GM21526 (cell line): ENCODE measurements around the gene SLC23A1.

ENCODE experiments used
- ATAC-seq: cut with Tn5 transposase; IDR thresholded peaks from one replicate; pipeline ENCODE4 v1.9.1; 2021; ENCODE audit warnings: moderate library complexity; ENCODE audit not compliant: unreplicated experiment, low FRiP score

The SLC23A1 gene

DNA sequence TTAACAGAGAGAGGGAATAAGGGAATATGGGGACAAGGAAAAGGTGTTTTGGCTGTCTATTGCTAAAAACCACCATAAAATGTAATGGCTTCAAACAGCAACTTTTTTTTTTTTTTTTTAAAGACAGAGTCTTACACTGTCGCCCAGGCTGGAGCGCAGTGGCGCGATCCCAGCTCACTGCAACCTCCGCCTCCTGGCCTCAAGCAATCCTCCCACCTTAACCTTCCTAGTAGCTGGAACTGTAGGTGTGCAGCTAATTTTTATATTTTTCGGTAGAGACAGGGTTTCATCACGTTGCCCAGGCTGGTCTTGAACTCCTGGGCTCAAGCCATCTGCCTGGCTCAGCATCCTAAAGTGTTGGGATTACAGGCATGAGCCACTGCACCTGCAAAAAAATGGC, 25.1 kb upstream of the SLC23A1 start:
- ATAC-seq, result no peak

DNA sequence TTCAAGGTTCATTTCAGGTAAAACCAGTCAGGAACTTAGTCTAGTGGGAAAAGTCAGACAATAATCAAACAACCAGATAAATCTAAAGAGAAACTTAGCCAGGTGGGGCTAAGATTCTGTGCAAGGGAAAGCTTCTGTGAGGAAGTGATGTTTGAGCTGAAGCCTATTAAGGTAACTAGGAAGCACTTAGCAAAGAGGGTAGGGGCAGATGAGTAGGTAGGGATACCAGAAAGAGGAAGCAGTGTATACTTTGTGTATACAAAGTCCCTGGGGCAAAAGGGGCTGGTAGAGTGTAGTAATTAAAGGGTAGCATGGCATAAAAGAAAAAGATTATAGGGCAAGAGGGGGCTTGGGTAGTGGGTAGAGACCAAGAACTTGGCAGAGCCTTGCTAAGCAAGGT, 24.4 kb upstream of the SLC23A1 start:
- no peak for ATAC-seq

DNA sequence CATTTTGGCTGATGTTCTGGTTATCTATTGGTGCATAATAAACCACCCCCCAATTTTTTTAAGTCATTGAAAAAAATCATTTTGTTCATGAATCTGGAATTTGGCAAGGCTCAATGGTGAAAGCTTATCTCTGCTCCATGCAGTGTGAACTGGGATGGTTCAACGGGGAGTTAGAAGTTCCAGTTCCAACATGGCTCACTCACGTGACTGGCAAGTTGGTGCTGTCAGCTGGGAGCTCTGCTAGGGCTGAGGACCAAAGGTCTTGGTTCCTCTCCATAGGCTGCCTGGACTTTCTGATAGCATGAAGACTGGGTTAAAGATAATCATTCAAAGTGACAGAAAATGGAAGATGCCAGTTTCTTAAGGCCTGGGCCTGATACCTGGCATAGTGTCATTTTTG, 23.9 kb upstream of the SLC23A1 start:
- ATAC-seq, result no peak

DNA sequence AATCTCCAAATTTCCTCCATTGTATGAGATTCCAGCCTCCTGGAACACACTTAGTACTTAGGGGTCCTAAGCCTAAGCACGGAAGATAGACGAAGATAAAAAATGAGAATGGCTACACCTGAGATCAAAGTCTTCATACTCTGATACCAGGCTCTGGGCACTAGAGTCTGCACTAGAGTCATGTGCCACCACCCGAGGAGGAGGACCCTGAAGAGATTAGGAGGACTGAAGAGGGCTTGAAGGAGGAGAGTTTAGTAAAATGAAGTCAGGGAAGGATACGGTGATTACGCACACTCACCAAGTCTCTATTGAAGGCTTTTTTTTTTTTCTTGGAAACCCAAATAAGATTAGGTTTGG, 21.4 kb upstream of the SLC23A1 start:
- ATAC-seq, result no peak

DNA sequence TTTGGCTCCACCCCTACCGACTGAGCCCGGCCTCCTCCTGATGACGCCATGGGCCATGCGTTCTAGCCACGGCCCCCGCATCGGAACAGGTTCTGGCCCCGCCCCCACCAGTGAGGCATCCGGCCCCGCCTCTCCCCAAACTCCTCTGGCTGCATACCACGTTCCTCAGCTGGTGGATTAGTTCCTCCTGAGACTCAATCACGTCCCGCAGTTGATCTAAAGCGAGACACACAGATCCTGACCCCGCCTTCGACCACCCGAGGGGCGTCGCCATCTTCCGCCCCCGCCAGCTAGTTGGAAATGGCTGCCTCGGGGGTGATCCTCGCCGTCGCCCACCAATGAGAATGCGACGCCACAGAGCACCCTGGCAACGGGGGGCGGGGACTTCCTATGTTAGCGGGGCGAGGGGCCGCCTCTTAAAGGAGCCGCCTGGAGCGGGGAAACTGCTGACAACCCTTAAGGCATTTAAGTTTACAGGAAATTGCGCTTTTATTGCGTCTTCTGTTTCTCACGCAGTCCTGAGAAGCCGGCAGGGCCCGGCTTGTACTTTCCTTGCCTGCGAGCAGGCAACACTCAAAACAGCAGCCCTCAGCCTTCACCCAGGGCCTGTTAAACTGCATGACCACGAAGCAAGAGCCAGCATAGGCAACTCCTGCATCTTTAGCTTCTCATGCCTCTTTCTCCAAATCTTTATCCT, 20.8 kb upstream of the SLC23A1 start, which contains the start of gene SPATA24:
Gene SPATA24, minus strand, starts transcription at position 303 of the 697 bp plus-strand sequence. Its CDS starts 29 bp downstream, at position 274.
- ATAC-seq, result peak; percentile 80

DNA sequence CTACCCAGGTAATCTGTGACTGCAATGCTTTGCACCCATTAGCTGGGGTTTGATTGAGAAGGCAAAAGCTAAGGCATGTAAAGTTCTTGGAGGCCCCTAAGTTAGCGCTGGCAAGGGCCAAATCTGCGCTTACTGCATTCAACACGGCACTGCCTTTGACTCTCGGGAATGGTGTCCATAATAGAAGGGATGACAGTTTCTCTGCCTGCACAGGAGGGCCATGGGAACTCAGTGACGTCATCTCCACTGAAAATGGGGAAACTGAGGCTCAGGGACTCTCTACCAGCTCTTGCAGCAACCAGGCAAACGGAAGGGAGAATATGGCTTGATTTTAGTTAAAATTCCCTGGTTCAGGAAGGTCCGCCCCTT, 20.3 kb upstream of the SLC23A1 start:
- no peak for ATAC-seq

DNA sequence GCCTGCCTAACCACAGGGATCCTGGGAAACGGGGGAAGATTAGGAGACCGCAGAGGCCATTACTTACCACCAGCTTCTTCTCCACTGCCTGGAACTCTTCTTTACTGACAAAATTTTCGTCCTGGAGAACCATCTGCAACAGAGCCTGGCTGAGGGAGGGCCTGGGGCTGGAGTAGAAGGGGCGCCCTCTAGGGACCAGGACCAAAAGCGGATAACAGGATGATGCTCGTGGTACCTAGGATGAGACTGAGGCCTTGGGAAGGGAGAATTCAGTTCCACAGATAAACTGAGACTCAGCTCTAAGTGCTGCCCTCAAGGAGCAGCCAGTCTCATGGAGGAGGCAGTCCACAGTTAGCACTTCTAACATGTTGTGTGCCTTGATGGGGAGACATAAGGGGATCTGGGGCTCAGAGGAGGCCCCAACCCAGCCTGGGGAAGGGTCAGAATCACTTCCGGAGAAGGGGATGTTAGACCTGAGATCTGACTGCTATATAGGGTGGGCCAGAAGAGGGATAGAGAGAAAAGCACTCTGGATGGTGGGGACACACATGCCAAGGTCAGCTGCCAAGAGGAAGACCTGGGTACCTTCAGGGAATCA, 19.6 kb upstream of the SLC23A1 start:
- no peak for ATAC-seq

DNA sequence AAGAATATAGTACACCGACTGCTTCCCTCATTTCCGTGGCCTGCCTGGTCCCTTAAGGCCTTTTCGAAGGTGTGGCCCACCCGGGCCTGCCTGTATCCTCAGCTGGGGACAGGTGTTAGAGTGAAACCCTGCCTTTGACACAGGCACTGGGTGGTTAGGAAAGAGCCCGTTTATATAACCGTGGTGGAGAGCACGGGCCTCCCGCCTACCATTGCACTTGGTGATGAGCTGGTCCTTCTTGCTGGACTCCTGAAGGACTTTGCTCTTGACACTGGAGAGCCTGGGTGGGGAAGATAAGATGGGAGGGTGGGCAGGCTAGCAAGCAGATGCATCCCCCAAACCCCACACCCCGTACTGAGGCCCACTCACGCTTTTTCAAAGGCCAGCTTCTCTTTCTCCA, 18.4 kb upstream of the SLC23A1 start:
- no peak for ATAC-seq

DNA sequence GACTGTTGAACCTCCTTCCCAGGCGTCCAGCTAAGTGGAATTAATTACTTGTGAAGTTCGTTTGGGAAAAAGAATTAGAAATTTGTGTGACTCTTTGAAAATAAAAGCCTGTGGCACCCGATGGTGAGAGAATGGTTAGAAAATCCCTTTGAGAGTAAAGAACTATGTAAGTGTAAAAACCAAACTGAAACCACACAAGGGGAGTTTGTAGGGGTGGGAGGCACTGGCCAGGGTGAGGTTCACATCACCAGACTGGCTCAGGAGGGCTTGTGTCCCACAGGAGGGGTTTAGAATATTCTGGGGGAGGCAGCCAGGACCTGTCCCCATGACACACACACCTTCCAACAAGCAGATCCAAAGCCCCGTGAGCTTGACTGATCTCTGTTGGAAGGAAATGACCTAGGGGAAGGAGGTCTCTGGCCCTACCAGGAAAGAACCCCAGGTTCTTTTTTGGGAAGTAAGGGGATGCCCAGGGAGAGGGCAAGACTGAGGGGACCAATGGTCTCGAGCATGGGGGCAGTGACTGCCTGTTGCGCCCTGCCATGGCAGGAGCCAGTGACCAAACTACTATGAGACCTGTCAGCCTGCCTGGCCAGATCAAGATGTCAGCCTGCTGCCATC, 16.5 kb upstream of the SLC23A1 start:
- ATAC-seq, result no peak

DNA sequence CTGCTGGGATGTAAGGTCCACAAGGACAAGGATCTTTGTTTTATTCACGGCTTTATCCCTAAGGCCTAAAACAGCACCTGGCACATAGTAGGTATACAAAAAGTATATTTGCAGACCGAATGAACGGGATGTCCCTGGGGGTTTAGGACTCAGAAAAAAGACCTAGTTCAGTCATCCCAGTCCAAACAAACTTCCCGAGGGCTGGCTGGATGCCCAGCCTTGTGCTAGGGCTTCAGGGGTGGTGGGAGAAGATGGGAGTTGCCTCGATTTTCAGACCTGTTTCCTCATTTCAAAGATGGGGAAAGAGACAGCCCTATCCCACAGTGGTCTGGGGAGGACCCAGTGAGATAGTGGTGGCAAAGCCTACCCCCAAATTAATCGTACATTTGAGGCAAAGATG, 14.8 kb upstream of the SLC23A1 start:
- no peak for ATAC-seq

DNA sequence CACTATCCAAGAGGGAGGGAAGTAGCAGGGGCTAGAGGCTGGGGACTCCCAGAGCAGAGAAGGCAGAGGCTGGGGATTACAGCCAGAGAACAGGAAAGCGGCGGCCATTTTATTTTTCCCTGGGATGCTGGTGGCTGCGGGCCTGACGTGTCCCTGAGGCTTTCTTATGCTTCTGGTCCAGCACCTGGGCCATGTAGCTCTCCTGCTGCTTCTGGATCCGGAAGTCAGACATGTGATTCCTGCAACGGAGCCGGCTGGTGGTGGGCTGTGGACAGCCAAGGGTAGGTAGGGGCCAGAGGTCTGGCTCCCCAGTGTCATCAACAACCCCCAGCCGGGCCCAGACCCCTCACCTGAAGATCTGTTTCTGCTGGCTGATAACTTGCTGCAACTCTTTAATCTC, 13.6 kb upstream of the SLC23A1 start:
- ATAC-seq, result no peak

DNA sequence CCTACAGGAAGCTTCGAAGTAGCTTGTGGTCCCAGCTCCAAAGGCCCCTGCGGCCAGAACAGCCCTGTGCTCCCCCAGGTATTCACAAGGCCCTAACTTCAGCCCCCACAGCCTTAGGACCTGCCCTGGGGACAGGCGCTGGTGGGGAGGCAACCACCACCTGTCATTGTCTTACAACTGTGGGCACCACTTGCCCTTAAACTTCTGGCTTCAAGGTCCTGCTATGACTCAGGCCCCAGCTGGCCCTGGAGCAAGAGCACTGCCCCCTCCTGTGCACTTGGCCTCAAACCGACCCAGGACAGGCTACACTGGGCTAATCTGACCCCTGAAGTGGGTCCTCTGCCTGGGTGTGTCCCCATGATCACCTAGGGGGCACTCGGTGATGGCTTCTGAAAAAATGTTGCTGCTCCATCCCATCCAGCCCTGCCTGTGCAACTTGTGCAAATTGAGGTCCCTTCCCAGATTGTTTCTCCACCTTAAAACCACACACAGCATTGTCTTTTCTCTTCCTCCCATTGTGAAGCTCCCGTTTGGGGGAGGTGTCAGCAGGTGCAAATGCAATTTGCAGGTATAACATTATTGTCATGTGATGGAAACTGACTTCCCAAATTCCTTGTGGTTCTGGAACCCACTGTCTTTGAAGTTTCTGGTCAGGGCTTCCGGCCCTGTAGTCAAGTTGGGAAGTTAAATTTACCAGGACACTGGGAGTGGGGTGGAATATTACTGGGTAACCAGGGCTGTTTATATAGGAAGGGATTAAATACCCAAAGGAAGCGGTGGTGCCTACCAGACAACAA, 12.9 kb upstream of the SLC23A1 start:
- no peak for ATAC-seq

DNA sequence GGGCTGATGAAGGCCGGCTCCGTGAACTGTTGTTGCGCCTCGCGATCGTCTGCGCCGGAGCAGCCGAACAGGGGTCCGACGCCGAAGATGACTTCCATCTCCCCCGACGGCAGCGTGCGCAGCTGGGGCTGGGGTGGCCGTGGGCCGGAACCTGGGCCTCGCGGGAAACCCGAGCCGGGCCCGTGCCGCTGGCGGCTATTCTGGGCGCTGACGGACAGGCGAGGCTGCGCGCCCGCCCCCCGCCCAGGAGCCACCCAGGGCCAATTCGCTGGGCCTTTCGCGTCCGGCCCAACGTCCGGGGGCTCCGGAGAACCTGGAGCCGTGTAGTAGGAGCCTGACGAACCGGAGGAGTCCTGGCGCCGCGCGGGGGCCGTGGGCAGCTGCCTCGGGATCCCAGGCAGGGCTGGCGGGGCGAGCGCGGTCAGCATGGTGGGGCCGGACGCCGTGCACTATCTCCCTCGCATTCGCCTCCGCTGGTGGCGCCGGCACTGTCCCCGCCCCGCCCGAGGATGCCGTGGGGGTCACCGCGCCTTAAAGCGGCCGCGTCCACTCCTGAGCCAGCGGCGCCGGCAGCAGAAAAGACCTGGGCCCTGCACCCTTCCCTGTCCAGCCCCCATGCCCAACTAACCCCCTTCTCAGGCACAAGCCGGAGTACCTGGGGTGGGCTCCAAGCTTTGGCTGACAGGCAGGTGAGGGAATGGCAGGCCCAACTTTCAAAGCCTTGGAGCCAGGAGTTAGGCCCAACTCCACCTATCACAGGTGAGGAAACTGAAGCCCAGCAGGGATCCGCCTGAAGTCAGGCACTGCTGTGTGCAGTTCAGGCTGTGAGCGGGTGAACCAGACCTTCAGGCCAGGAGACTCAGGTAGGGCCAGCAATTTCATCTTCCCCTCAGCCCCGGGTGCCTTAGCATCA, 11.8 kb upstream of the SLC23A1 start, which contains the start of gene PROB1:
Gene PROB1, minus strand, starts transcription at position 451 of the 913 bp plus-strand sequence. Its CDS starts 23 bp downstream, at position 428.
- no peak for ATAC-seq

DNA sequence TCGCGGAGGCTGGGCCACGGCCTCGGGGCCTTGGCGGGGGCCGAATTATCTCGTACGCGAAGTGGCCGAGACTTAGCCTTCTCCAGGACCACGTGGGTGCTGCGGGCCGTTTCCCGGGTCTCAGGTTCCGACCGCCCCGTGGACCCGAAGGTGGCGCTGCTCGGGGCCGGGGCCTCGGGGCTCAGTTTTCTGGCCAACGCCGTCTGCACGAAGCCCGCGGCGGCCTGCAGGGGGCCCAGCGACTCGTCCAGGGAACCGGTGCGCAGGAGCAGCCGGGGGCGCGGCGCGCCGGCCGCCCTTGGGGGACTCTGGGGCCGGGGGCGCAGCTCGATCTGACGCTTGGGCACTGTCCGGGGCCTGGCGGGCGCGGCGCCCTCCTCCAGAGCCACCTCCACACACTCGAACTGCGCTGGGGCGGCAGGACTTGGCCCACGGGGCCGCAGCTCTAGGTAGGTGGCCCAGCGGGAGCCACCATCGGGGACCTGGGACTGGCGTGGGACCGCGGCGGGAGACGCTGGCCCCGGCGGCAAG, 11.1 kb upstream of the SLC23A1 start:
- no peak for ATAC-seq

DNA sequence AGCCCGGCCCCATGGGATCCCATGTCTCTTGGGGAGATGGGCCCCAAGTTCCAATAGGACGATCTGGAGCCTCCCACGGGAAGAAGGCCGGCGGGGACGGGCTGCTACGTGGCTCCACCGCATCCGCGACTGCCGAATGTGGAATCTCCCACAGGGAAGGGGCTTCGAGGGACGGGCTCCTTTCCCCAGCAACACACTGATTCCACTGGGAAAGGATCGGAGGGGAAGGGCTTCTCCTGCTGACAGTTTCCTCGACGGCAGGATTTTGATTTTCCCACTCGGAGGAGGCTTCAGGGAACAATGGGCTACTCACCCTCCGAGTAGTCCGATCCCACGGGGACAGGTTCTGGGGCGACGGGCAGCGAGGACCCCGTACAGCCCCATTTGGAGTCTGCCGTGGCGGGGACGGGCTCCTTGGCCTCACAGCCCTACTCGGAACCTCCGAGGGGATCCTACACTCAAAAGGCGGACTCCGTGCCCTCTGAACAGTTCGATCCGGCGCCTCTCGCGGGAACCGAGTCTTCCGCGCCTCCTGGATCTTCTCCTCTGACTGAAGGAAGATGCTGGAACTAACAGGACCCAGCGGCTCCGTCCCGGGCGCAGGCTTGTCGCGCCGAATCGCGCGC, 10.5 kb upstream of the SLC23A1 start:
- ATAC-seq, result no peak

DNA sequence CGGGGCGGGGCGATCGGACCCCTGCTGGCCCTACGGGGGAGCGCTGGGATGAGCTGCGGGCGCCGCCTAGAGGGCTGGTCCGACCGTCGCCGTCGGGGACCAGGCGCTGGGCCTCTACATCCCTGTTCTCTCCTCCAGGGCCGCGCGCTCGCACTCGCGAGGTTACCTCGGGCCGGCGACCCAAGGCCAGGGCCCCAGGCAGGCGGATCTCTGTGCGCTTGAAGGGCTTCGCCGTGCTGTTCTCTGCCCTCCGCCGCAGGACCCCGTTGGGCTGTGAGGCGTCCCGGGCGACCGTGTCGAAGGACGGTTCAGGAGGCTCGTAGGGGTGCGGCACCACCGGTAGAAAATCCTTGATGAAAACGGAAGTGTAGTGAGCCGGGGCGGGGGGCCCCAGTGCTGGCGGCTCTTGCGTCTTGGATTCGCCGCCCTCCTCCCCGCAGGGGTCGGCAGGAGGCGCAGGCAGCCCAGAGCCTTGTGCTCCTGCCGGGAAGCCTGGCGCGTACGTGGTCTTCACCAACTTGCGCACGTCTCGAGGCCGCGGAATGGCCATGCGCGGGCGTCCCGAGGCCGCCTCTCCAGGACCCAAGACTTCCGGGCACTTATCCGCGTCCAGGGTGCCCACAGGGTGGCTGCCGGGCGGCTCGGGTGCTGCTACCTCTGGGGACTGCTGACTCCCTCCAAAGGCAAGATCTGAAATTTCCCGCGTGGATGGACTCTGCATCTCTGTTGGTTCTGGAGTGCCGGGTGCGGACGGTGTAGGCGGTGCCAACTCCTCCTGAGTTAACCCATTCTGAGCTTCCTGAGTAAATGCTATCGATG, 9.8 kb upstream of the SLC23A1 start:
- ATAC-seq, result peak; percentile 46

DNA sequence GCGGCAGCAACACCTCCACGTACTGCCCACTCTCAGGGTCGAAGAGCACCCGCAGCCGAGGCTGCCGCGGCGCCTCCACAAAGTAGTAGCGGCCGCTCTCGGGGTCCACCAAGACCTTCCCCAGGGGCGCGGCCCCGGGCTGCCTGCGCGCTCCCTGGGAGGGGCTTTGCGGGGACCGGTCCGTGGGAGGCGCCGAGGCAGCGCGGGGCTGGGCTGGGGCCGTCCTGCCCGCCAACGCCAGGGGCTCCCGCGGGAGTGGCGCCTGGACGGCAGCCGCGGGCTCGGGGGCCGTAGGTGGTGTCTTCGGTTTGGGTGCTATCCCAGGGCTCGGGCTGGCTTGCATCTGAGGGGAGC, 9.2 kb upstream of the SLC23A1 start:
- no peak for ATAC-seq

DNA sequence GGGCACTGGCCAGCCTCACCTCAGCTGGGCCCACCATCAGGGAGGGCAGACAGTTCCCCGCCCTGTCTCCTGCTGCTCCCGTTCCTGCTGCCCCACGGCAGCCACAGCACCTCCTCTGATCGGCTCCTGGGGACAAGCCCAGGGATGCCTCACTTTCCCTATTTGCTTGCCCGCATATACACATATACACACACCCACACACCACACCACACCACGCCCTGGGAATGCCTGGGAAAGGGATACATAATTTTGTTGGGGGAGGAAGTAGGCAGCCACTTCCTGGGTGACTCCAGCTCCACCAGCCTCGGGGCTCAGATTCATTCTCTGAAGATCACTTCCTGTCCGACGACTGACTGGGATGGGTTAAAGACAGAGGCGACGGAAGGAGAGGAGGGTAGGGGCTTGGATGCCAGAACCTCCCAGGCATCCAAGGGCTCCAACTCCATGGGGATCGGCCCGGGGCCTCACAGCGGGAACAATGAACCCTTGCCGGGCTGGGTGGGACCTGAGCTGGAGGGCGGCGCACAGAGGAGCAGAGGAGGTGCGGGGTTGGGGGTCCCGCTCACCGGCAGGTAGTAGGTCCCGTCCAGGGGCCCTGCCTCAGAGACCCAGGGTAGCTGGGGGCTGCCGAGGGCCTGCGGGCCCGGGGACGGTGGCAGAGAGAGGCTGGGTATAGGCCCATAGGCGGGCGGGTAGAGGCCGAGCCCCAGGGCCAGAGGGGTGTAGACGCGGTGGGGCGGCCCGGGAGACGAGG, 8.7 kb upstream of the SLC23A1 start:
- ATAC-seq, result no peak
